GM12891 (cell line): ENCODE results near the gene KAZALD1.

Source experiments
- DNase-seq: peaks from one replicate; pipeline ENCODE4 v3.0.0; 2011; ENCODE audit warnings: low spot score; ENCODE audit not compliant: insufficient read length
- FAIRE-seq: peaks from 2 replicates; lab custom pipeline; 2011; peaks lifted over from hg19 to GRCh38; lab: Jason Lieb, UNC
- PAX5 ChIP-seq: IDR thresholded peaks from 2 replicates; pipeline ENCODE4 v1.6.1; 2011; ENCODE audit warnings: low read length, moderate library complexity, mild to moderate bottlenecking; ENCODE audit not compliant: insufficient read depth, severe bottlenecking
- POLR2A ChIP-seq: IDR thresholded peaks from 2 replicates; pipeline ENCODE4 v1.6.1; 2011; ENCODE audit warnings: low read depth, low read length, control low read depth
- POLR2AphosphoS5 ChIP-seq: IDR thresholded peaks from 2 replicates; pipeline ENCODE4 v1.6.1; 2011; ENCODE audit warnings: low read depth, low read length, control low read depth
- POU2F2 ChIP-seq: IDR thresholded peaks from 2 replicates; pipeline ENCODE4 v1.6.1; 2011; ENCODE audit warnings: low read depth, mild to moderate bottlenecking, control low read depth, low read length, moderate library complexity
- SPI1 ChIP-seq: IDR thresholded peaks from 2 replicates; pipeline ENCODE4 v1.6.1; 2011; ENCODE audit warnings: low read depth, low read length, control low read depth
- TAF1 ChIP-seq: IDR thresholded peaks from 2 replicates; pipeline ENCODE4 v1.6.1; 2011; ENCODE audit warnings: low read depth, low read length, control low read depth

The KAZALD1 gene

GRCh38 chr10:101092881-101093354 is 31.1 kb downstream of the KAZALD1 start:
- TF ChIP-seq PAX5 = no peak
- TF ChIP-seq POLR2AphosphoS5 = no peak
- no peak for TF ChIP-seq POU2F2
- TF ChIP-seq POLR2A = no peak
- TF ChIP-seq TAF1 = no peak
- no peak for TF ChIP-seq SPI1
- FAIRE-seq (no peak), DNase-seq (no peak)

GRCh38 chr10:101094121-101094879 is 32.5 kb downstream of the KAZALD1 start:
- no peak for DNase-seq
- TF ChIP-seq POLR2A = no peak
- TF ChIP-seq POLR2AphosphoS5 = no peak
- no peak for FAIRE-seq

- DNase-seq = no peak
- TF ChIP-seq POU2F2 = no peak
- no peak for TF ChIP-seq TAF1
- TF ChIP-seq POLR2AphosphoS5 = no peak
- TF ChIP-seq PAX5 = no peak
- no peak for TF ChIP-seq POLR2A
- no peak for TF ChIP-seq SPI1
- no peak for FAIRE-seq
Measured at GRCh38 chr10:101095004-101095403, 33.2 kb downstream of the KAZALD1 start.

GRCh38 chr10:101095550-101096213 is 33.9 kb downstream of the KAZALD1 start:
- TF ChIP-seq TAF1 (no peak), POLR2AphosphoS5 (no peak), PAX5 (no peak), POU2F2 (no peak), SPI1 (no peak), POLR2A (no peak)
- FAIRE-seq (peak; percentile 92), DNase-seq (peak; percentile 77)

GRCh38 chr10:101096378-101096777 is 34.6 kb downstream of the KAZALD1 start:
- no peak for DNase-seq
- FAIRE-seq = no peak
- TF ChIP-seq POLR2A (no peak), POLR2AphosphoS5 (no peak), SPI1 (no peak), TAF1 (no peak), POU2F2 (no peak), PAX5 (no peak)

- TF ChIP-seq PAX5 = no peak
- DNase-seq (no peak), FAIRE-seq (no peak)
Measured at GRCh38 chr10:101097881-101098280, 36.1 kb downstream of the KAZALD1 start.

- DNase-seq = no peak
- FAIRE-seq = no peak
- TF ChIP-seq SPI1 (no peak), TAF1 (no peak), PAX5 (no peak), POLR2AphosphoS5 (no peak), POU2F2 (no peak), POLR2A (no peak)
Measured at GRCh38 chr10:101099901-101100300, 38.1 kb downstream of the KAZALD1 start.

- FAIRE-seq = no peak
Measured at GRCh38 chr10:101101372-101101881, 39.6 kb downstream of the KAZALD1 start.

GRCh38 chr10:101103430-101103829 is 41.6 kb downstream of the KAZALD1 start:
- DNase-seq (no peak), FAIRE-seq (no peak)
- TF ChIP-seq POLR2A (no peak), SPI1 (no peak), POU2F2 (no peak), TAF1 (no peak), PAX5 (no peak), POLR2AphosphoS5 (no peak)

More at GRCh38 chr10:101101372-101101881, 39.6 kb downstream of the KAZALD1 start:
- TF ChIP-seq POU2F2 = no peak
- no peak for TF ChIP-seq PAX5
- TF ChIP-seq POLR2AphosphoS5 = no peak
- no peak for DNase-seq

- TF ChIP-seq POLR2A = no peak
- TF ChIP-seq PAX5 = no peak
- TF ChIP-seq TAF1 = no peak
- TF ChIP-seq POU2F2 = no peak
- no peak for TF ChIP-seq SPI1
- no peak for TF ChIP-seq POLR2AphosphoS5
- FAIRE-seq = no peak
- no peak for DNase-seq
Measured at GRCh38 chr10:101106351-101106750, 44.6 kb downstream of the KAZALD1 start.
